Measurements from ENCODE around the gene ZNF266.

Gene ZNF266

DNA sequence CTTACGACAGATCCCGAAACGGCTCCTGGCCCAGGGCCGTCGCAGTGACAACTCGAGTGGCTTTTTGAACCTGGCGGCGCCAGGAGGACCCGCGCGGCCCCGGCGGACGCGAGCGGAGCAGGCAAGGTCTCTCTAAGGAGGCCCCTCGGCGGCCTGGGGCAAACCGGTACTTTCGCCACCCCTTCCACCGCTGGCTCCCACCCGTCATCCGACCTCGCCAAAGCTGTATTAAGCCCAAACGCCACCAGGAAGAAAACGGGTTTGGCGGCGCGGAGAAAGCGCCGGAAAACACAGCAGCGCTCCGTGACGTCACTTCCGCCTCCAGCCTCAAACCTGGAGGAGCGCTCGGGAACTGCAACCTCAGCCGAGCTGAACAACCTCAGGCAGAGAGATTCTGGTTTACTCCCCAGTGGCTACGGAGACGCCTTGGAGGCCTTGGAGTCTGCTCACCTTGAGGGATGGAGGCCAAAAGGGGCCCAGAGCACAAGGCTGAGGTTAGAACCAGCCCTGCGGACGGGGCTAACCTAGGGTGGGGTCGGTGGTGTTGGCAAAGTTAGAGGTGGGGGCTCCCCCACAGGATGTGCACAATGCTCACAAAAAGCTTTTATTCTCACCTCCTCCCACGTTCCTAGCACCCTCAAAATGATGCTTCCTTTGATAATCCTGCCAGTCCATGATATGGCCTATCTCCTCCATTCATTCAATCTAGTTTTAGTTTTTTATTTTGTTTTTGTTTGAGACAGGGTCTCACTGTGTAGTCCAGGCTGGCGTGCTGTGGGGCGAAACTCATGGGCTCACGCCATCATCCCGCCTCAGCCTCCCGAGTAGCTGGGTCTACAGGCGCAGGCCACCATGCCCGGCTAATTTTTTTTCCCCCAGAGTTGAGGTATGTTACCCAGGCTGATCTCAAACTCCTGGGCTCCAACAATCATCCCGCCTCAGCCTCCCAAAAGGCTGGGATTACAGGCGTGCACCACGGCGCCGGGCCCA lies at the start of gene ZNF266:
TSS of gene ZNF266 (minus strand) at position 295 of the 990 bp plus-strand sequence. CDS start 15,484 bp downstream, outside the sequence.
- H3K4me1 ChIP-seq (ENCODE audit: control insufficient read depth in 1 of 2, insufficient read depth in 1 of 2, low read depth in 1 of 2, low read length in 1 of 2): peaks cover 7 to 19% of the 10 kb centered on the region in 2 experiments
- peak within 1 kb of the TSS; percentile 81 to 92 for H3K4me3 ChIP-seq (ENCODE audit: low read depth in 1 of 2, low read length in 1 of 2)
- TF ChIP-seq, protein P1, sequence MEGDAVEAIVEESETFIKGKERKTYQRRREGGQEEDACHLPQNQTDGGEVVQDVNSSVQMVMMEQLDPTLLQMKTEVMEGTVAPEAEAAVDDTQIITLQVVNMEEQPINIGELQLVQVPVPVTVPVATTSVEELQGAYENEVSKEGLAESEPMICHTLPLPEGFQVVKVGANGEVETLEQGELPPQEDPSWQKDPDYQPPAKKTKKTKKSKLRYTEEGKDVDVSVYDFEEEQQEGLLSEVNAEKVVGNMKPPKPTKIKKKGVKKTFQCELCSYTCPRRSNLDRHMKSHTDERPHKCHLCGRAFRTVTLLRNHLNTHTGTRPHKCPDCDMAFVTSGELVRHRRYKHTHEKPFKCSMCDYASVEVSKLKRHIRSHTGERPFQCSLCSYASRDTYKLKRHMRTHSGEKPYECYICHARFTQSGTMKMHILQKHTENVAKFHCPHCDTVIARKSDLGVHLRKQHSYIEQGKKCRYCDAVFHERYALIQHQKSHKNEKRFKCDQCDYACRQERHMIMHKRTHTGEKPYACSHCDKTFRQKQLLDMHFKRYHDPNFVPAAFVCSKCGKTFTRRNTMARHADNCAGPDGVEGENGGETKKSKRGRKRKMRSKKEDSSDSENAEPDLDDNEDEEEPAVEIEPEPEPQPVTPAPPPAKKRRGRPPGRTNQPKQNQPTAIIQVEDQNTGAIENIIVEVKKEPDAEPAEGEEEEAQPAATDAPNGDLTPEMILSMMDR (IDR thresholded peaks at IDR 0.05): peak; percentile 96
- peaks cover 29% of the 10 kb centered on the region for H3K36me3 ChIP-seq
- H3K27me3 ChIP-seq: no peaks in the 10 kb centered on the region
- H3K27ac ChIP-seq: peak within 1 kb of the TSS; percentile 87
- no peaks in the 10 kb centered on the region for H3K9me3 ChIP-seq

DNA sequence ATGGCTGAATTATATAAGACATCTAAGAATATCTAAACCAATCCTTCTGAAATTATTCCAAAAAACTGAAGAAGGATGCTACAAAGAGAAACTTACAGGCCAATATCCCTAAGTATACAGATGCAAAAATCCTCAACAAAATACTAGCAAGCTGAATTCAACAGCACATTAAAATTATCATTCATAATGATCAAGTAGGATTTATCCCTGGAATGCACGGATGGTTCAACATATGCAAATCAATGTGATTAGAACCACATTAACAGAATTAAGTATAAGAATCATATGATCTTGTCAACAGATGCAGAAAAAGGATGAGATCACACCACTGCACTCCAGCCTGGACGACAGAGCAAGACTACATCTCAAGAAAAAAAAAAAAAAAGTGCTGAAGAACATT lies 49.8 kb upstream of the ZNF266 start:
- TF ChIP-seq, protein P1 (IDR thresholded peaks at IDR 0.05): no peak
- peaks cover 8% of the 10 kb centered on the region for H3K9me3 ChIP-seq

DNA sequence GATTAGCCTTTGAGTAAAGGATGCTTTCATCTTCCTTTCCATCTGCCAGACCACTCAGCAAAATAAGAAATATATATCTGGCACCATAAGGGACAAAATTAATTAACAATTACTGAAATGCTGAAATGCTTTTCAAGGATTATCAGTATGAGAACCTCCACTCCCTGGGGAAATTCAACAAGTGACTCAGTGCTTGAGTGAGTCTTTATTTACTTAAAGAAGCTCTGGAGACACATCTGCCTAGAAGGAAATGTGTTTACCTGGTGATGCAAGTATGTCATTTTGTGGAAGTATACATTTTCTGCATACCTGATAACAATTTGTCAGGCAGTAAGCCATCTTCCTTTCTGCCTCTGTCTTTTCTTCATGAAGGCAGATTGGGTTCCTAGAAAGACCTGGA lies 39.6 kb upstream of the ZNF266 start:
- Histone ChIP-seq H3K9me3 (peaks cover 10% of the 10 kb centered on the region), H3K27me3 (no peaks in the 10 kb centered on the region), H3K4me3 (ENCODE audit: low read depth in 1 of 2, low read length in 1 of 2) (no peak overlapping the region), H3K27ac (no peak overlapping the region), H3K4me1 (ENCODE audit: control insufficient read depth in 1 of 2, insufficient read depth in 1 of 2, low read depth in 1 of 2, low read length in 1 of 2) (no peaks in the 10 kb centered on the region), H3K36me3 (no peaks in the 10 kb centered on the region)
- TF ChIP-seq, protein P1 (IDR thresholded peaks at IDR 0.05): no peak

More for the DNA sequence above, 49.8 kb upstream of the ZNF266 start:
- no peaks in the 10 kb centered on the region for H3K36me3 ChIP-seq
- H3K4me3 ChIP-seq (ENCODE audit: low read depth in 1 of 2, low read length in 1 of 2): no peak overlapping the region
- no peaks in the 10 kb centered on the region for H3K27me3 ChIP-seq
- H3K4me1 ChIP-seq (ENCODE audit: control insufficient read depth in 1 of 2, insufficient read depth in 1 of 2, low read depth in 1 of 2, low read length in 1 of 2): no peaks in the 10 kb centered on the region
- no peak overlapping the region for H3K27ac ChIP-seq

DNA sequence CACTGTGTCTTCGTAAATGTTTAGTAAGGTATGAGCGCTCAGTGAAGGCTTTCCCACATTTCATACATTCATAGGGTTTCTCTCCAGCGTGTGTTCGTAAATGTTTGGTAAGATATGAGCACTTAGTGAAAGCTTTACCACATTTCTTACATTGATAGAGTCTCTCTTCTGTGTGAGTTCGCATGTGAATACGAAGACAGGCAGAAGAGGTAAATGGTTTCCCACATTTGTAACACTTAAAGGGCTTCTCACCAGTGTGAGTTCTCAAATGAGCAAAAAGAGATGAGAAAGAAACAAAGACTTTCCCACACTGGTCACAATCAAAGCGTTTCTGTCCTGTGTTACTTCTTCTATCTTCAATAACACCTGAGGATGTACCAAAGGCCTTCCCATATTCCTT lies 31.8 kb upstream of the ZNF266 start:
- Histone ChIP-seq H3K9me3 (peaks cover 33% of the 10 kb centered on the region), H3K4me1 (ENCODE audit: control insufficient read depth in 1 of 2, insufficient read depth in 1 of 2, low read depth in 1 of 2, low read length in 1 of 2) (no peaks in the 10 kb centered on the region), H3K27ac (no peak overlapping the region)

DNA sequence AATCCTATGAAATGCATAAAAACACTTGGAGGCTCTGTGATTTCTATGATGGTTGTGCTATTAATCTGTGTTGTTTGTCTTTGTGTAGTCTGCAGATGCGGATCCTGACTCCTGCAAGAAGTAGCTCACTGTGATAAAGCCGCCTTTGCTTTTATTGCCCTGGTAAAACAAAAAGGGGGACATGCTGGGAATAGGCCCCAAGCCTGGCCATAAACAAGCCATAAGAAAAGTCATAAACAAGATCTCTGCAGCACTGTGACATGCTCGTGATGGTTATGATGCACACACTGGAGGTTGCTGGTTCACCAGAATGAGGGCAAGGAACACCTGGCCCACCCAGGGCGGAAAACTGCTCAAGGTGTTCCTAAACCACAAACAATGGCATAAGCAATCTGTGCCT lies 26.6 kb upstream of the ZNF266 start:
- Histone ChIP-seq H3K36me3 (no peaks in the 10 kb centered on the region), H3K4me3 (ENCODE audit: low read depth in 1 of 2, low read length in 1 of 2) (no peak overlapping the region), H3K27me3 (no peaks in the 10 kb centered on the region), H3K4me1 (ENCODE audit: control insufficient read depth in 1 of 2, insufficient read depth in 1 of 2, low read depth in 1 of 2, low read length in 1 of 2) (no peaks in the 10 kb centered on the region), H3K27ac (no peak overlapping the region), H3K9me3 (peaks cover 40% of the 10 kb centered on the region)
- TF ChIP-seq, protein P1 (IDR thresholded peaks at IDR 0.05): no peak

More for the DNA sequence above, 31.8 kb upstream of the ZNF266 start:
- no peaks in the 10 kb centered on the region for H3K36me3 ChIP-seq
- TF ChIP-seq, protein P1 (IDR thresholded peaks at IDR 0.05): no peak
- H3K27me3 ChIP-seq: no peaks in the 10 kb centered on the region
- no peak overlapping the region for H3K4me3 ChIP-seq (ENCODE audit: low read depth in 1 of 2, low read length in 1 of 2)

All from neutrophil (primary cell).